Bronchial epithelial cell (primary cell): Measurements from ENCODE around the gene SLC19A2. TPM values are rescaled to one million over a fixed set of nuclear protein-coding genes. Genes with fewer than 3 reads are reported as not detected.

Source experiments
- DNase-seq: peaks from one replicate; pipeline ENCODE4 v3.0.0-alpha.2; 2010; ENCODE audit warnings: low read depth
- FAIRE-seq: peaks from 2 replicates; lab custom pipeline; 2011; peaks lifted over from hg19 to GRCh38; lab: Jason Lieb, UNC
- H3K27me3 ChIP-seq: 2 replicates; pipeline ENCODE4 v1.5.1; 2011; ENCODE audit warnings: low read length; ENCODE audit not compliant: control insufficient read depth, insufficient read depth
- H3K36me3 ChIP-seq: 2 replicates; pipeline ENCODE4 v1.5.1; 2011; ENCODE audit warnings: low read length; ENCODE audit not compliant: control insufficient read depth, insufficient read depth
- H3K4me3 ChIP-seq: 2 replicates; pipeline ENCODE4 v1.5.1; 2011; ENCODE audit warnings: mild to moderate bottlenecking, low read depth, low read length, control low read depth
- CTCF ChIP-seq: IDR thresholded peaks from 2 replicates; pipeline ENCODE4 v1.5.1; 2011; ENCODE audit warnings: mild to moderate bottlenecking, moderate library complexity, low read length, control low read depth, inconsistent platforms; ENCODE audit not compliant: insufficient read depth, severe bottlenecking
- total RNA-seq: library from RNA; depleted of rRNA; stranded (reverse); fragments of >200 nt; gene quantifications from 2 replicates; pipeline ENCODE4 v1.2.1, GENCODE V29; 2014

SLC19A2 gene
- total RNA-seq, 1 donor from 2014 or later: 16.8 TPM

GRCh38 chr1:169460191-169460833 is 25.4 kb downstream of the SLC19A2 start:
- peak; percentile 52 for FAIRE-seq
- Histone ChIP-seq H3K27me3 (no peaks in the 10 kb centered on the region), H3K4me3 (peak overlapping the region; percentile 6), H3K36me3 (no peaks in the 10 kb centered on the region)
- no peak for TF ChIP-seq CTCF
- DNase-seq: peak; percentile 85

GRCh38 chr1:169457443-169457842 is 28.3 kb downstream of the SLC19A2 start:
- DNase-seq (no peak), FAIRE-seq (no peak)
- H3K4me3 ChIP-seq: no peak overlapping the region
- H3K27me3 ChIP-seq: no peaks in the 10 kb centered on the region
- no peaks in the 10 kb centered on the region for H3K36me3 ChIP-seq
- no peak for TF ChIP-seq CTCF

GRCh38 chr1:169456029-169456428 is 29.7 kb downstream of the SLC19A2 start:
- no peak for TF ChIP-seq CTCF
- no peak for FAIRE-seq

GRCh38 chr1:169452921-169453320 is 32.8 kb downstream of the SLC19A2 start:
- TF ChIP-seq CTCF: no peak
- no peak for FAIRE-seq
- H3K4me3 ChIP-seq: no peak overlapping the region
- H3K27me3 ChIP-seq: no peaks in the 10 kb centered on the region
- no peak for DNase-seq
- H3K36me3 ChIP-seq: no peaks in the 10 kb centered on the region

More at GRCh38 chr1:169456029-169456428, 29.7 kb downstream of the SLC19A2 start:
- no peak for DNase-seq
- Histone ChIP-seq H3K36me3 (no peaks in the 10 kb centered on the region), H3K27me3 (no peaks in the 10 kb centered on the region), H3K4me3 (no peak overlapping the region)

GRCh38 chr1:169451218-169451824 is 34.4 kb downstream of the SLC19A2 start:
- no peak for TF ChIP-seq CTCF
- DNase-seq: peak; percentile 34
- Histone ChIP-seq H3K36me3 (no peaks in the 10 kb centered on the region), H3K27me3 (no peaks in the 10 kb centered on the region), H3K4me3 (no peak overlapping the region)
- no peak for FAIRE-seq
